Loucy (cell line): ENCODE results near the gene OTOA.
"Not testable (repeated sequence)": the region's sequence is repeated elsewhere in the genome, so short reads cannot be mapped to it uniquely, and the experiment has no call there.

Experiments used
- CTCF ChIP-seq: fragments of 200-600 bp; sonication (generic); conservative IDR thresholded peaks from 2 replicates; pipeline ENCODE4 v1.5.1; 2014; ENCODE audit warnings: mild to moderate bottlenecking, antibody characterized with exemption, low read length
- EZH2phosphoT487 ChIP-seq: fragments of 200-600 bp; IDR thresholded peaks from 2 replicates; pipeline ENCODE4 v1.6.1; 2018; ENCODE audit warnings: antibody characterized with exemption, mild to moderate bottlenecking, moderate library complexity, borderline replicate concordance

- not testable (repeated sequence) for TF ChIP-seq CTCF, EZH2phosphoT487
Measured at GRCh38 chr16:21714369-21714618, 50.5 kb downstream of the OTOA start.
